Measurements from ENCODE around the gene NT5DC2.

NT5DC2 gene

DNA sequence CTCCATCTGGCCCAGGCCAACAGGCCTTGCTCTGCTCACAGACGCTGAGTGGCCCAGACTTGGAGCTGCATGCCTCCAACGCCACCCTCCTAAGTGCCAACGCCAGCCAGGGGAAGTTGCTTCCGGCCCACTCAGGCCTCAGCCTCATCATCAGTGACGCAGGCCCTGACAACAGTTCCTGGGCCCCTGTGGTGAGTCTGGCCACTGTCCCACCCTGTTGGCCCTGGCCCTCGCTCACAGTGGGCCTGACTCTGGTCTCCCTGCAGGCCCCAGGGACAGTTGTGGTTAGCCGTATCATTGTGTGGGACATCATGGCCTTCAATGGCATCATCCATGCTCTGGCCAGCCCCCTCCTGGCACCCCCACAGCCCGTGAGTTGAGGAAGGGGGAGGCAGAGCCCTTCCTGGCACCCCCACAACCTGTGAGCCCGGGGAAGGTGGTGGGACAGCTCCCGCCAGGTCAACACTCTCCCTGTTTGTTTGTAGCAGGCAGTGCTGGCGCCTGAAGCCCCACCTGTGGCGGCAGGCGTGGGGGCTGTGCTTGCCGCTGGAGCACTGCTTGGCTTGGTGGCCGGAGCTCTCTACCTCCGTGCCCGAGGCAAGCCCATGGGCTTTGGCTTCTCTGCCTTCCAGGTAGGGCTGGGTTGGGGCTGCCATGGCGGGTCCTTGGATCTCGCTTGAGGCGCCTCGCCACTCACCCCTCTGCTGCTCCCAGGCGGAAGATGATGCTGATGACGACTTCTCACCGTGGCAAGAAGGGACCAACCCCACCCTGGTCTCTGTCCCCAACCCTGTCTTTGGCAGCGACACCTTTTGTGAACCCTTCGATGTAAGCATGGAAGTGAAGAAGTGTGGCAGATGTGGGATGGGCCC, 10.0 kb downstream of the NT5DC2 start:
- Histone ChIP-seq H3K27me3 (ENCODE audit: control insufficient read depth, insufficient read depth, low read length) (no peaks in the 10 kb centered on the region), H3K4me1 (ENCODE audit: control insufficient read depth, insufficient read depth, low read length) (no peaks in the 10 kb centered on the region), H3K27ac (ENCODE audit: low read depth, low read length) (no peak overlapping the region), H3K9me3 (ENCODE audit: control insufficient read depth, insufficient read depth, low read length) (no peaks in the 10 kb centered on the region), H3K36me3 (ENCODE audit: control insufficient read depth, insufficient read depth, low read length) (peaks cover 54% of the 10 kb centered on the region), H3K9ac (ENCODE audit: low read depth, low read length) (no peak overlapping the region), H3K4me3 (ENCODE audit: low read depth, low read length) (no peak overlapping the region)

- H3K9ac ChIP-seq (ENCODE audit: low read depth, low read length) = no peak overlapping the region
- no peak overlapping the region for H3K27ac ChIP-seq (ENCODE audit: low read depth, low read length)
- peaks cover 45% of the 10 kb centered on the region for H3K36me3 ChIP-seq (ENCODE audit: control insufficient read depth, insufficient read depth, low read length)
- no peaks in the 10 kb centered on the region for H3K4me1 ChIP-seq (ENCODE audit: control insufficient read depth, insufficient read depth, low read length)
- peaks cover 7% of the 10 kb centered on the region; the same call in 1 of the 2 replicates for H3K27me3 ChIP-seq (ENCODE audit: control insufficient read depth, insufficient read depth, low read length)
- no peaks in the 10 kb centered on the region for H3K9me3 ChIP-seq (ENCODE audit: control insufficient read depth, insufficient read depth, low read length)
- no peak overlapping the region for H3K4me3 ChIP-seq (ENCODE audit: low read depth, low read length)
These were observed 10.9 kb downstream of the NT5DC2 start for GRCh38 chr3:52522651-52523251.

DNA sequence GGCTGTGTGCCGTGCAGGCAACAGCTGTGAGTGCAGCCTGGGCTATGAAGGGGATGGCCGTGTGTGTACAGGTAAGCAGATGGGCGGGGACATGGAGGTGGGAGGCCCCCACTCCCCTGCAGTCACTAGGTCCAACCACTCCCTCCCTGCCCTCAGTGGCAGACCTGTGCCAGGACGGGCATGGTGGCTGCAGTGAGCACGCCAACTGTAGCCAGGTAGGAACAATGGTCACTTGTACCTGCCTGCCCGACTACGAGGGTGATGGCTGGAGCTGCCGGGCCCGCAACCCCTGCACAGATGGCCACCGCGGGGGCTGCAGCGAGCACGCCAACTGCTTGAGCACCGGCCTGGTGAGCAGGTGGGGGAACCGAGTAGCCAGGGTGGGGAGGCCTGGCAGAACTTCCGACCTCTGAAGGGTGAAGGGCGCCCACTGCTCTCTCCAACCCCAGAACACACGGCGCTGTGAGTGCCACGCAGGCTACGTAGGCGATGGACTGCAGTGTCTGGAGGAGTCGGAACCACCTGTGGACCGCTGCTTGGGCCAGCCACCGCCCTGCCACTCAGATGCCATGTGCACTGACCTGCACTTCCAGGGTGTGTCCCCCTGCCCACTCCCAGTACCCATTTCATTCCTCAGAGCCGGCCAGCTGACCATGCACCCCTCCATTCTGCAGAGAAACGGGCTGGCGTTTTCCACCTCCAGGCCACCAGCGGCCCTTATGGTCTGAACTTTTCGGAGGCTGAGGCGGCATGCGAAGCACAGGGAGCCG, 11.6 kb downstream of the NT5DC2 start:
- H3K27ac ChIP-seq (ENCODE audit: low read depth, low read length) = no peak overlapping the region
- no peak overlapping the region for H3K9ac ChIP-seq (ENCODE audit: low read depth, low read length)
- no peaks in the 10 kb centered on the region for H3K9me3 ChIP-seq (ENCODE audit: control insufficient read depth, insufficient read depth, low read length)
- H3K4me3 ChIP-seq (ENCODE audit: low read depth, low read length) = no peak overlapping the region
- peaks cover 8% of the 10 kb centered on the region; the same call in 1 of the 2 replicates for H3K27me3 ChIP-seq (ENCODE audit: control insufficient read depth, insufficient read depth, low read length)
- H3K4me1 ChIP-seq (ENCODE audit: control insufficient read depth, insufficient read depth, low read length) = no peaks in the 10 kb centered on the region
- peaks cover 38% of the 10 kb centered on the region for H3K36me3 ChIP-seq (ENCODE audit: control insufficient read depth, insufficient read depth, low read length)

DNA sequence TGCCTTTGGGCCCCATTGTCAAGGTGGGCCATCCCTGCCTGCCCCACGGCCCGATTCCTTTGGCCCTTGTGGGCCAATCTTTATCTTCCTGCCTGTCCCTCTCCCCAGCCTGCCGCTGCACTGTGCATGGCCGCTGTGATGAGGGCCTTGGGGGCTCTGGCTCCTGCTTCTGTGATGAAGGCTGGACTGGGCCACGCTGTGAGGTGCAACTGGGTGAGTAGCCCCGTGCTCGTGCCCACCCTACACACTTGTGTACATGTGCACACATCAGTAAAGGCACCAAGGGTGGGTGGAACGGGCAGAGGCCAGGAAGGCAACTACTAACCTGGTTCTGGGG, 12.2 kb downstream of the NT5DC2 start:
- Histone ChIP-seq H3K9me3 (ENCODE audit: control insufficient read depth, insufficient read depth, low read length) (no peaks in the 10 kb centered on the region), H3K27ac (ENCODE audit: low read depth, low read length) (no peak overlapping the region), H3K27me3 (ENCODE audit: control insufficient read depth, insufficient read depth, low read length) (peaks cover 8% of the 10 kb centered on the region; the same call in 1 of the 2 replicates), H3K9ac (ENCODE audit: low read depth, low read length) (no peak overlapping the region), H3K4me1 (ENCODE audit: control insufficient read depth, insufficient read depth, low read length) (no peaks in the 10 kb centered on the region), H3K36me3 (ENCODE audit: control insufficient read depth, insufficient read depth, low read length) (peaks cover 32% of the 10 kb centered on the region), H3K4me3 (ENCODE audit: low read depth, low read length) (no peak overlapping the region)

DNA sequence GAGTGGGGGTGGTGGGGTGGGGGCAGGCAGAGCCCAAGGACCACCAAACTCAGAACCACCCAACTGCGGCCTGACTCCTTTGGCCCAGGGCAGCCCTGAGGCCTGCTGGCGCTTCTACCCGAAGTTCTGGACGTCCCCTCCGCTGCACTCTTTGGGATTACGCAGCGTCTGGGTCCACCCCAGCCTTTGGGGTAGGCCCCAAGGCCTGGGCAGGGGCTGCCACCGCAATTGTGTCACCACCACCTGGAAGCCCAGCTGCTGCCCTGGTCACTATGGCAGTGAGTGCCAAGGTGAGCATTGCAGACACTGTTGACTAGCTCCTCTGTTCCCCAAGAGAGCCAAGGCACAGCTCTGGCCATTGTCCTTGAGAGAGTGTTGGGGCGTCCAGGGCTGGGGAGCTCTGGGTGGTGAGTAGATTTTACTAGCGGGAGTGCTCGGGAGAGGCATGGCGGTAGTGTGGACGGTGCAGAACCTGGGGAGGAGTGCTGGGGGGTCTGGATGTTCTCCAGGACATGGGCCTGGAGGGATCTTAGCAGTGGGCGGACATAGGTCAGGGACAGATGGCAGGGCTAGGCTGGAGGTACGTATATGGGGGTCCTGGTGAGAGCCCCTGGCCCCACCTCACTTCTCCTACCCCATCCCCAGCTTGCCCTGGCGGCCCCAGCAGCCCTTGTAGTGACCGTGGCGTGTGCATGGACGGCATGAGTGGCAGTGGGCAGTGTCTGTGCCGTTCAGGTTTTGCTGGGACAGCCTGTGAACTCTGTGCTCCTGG, 12.8 kb downstream of the NT5DC2 start:
- Histone ChIP-seq H3K27me3 (ENCODE audit: control insufficient read depth, insufficient read depth, low read length) (peaks cover 8% of the 10 kb centered on the region; the same call in 1 of the 2 replicates), H3K9ac (ENCODE audit: low read depth, low read length) (no peak overlapping the region), H3K9me3 (ENCODE audit: control insufficient read depth, insufficient read depth, low read length) (no peaks in the 10 kb centered on the region), H3K36me3 (ENCODE audit: control insufficient read depth, insufficient read depth, low read length) (peaks cover 27% of the 10 kb centered on the region), H3K27ac (ENCODE audit: low read depth, low read length) (no peak overlapping the region), H3K4me3 (ENCODE audit: low read depth, low read length) (no peak overlapping the region), H3K4me1 (ENCODE audit: control insufficient read depth, insufficient read depth, low read length) (no peaks in the 10 kb centered on the region)

- no peaks in the 10 kb centered on the region for H3K4me1 ChIP-seq (ENCODE audit: control insufficient read depth, insufficient read depth, low read length)
- H3K27me3 ChIP-seq (ENCODE audit: control insufficient read depth, insufficient read depth, low read length) = peaks cover 8% of the 10 kb centered on the region; the same call in 1 of the 2 replicates
- peaks cover 20% of the 10 kb centered on the region for H3K36me3 ChIP-seq (ENCODE audit: control insufficient read depth, insufficient read depth, low read length)
- H3K4me3 ChIP-seq (ENCODE audit: low read depth, low read length) = no peak overlapping the region
- H3K27ac ChIP-seq (ENCODE audit: low read depth, low read length) = no peak overlapping the region
- H3K9me3 ChIP-seq (ENCODE audit: control insufficient read depth, insufficient read depth, low read length) = no peaks in the 10 kb centered on the region
- H3K9ac ChIP-seq (ENCODE audit: low read depth, low read length) = no peak overlapping the region
These were observed 13.5 kb downstream of the NT5DC2 start for GRCh38 chr3:52520141-52520667.

GRCh38 chr3:52519445-52520140, 14.1 kb downstream of the NT5DC2 start:
- Histone ChIP-seq H3K9me3 (ENCODE audit: control insufficient read depth, insufficient read depth, low read length) (no peaks in the 10 kb centered on the region), H3K4me3 (ENCODE audit: low read depth, low read length) (no peak overlapping the region; the same call in 1 of the 2 replicates), H3K9ac (ENCODE audit: low read depth, low read length) (no peak overlapping the region), H3K27ac (ENCODE audit: low read depth, low read length) (no peak overlapping the region), H3K27me3 (ENCODE audit: control insufficient read depth, insufficient read depth, low read length) (peaks cover 8% of the 10 kb centered on the region; the same call in 1 of the 2 replicates), H3K4me1 (ENCODE audit: control insufficient read depth, insufficient read depth, low read length) (no peaks in the 10 kb centered on the region), H3K36me3 (ENCODE audit: control insufficient read depth, insufficient read depth, low read length) (peaks cover 15% of the 10 kb centered on the region)

- Histone ChIP-seq H3K27ac (ENCODE audit: low read depth, low read length) (no peak overlapping the region), H3K27me3 (ENCODE audit: control insufficient read depth, insufficient read depth, low read length) (peaks cover 8% of the 10 kb centered on the region; the same call in 1 of the 2 replicates), H3K36me3 (ENCODE audit: control insufficient read depth, insufficient read depth, low read length) (peaks cover 8% of the 10 kb centered on the region), H3K9ac (ENCODE audit: low read depth, low read length) (no peak overlapping the region), H3K4me1 (ENCODE audit: control insufficient read depth, insufficient read depth, low read length) (no peaks in the 10 kb centered on the region), H3K9me3 (ENCODE audit: control insufficient read depth, insufficient read depth, low read length) (no peaks in the 10 kb centered on the region), H3K4me3 (ENCODE audit: low read depth, low read length) (peak overlapping the region; percentile 43; the same call in 1 of the 2 replicates)
These were observed 14.8 kb downstream of the NT5DC2 start for GRCh38 chr3:52518723-52519444.

GRCh38 chr3:52517796-52518722, 15.6 kb downstream of the NT5DC2 start:
- no peaks in the 10 kb centered on the region for H3K9me3 ChIP-seq (ENCODE audit: control insufficient read depth, insufficient read depth, low read length)
- no peak overlapping the region for H3K9ac ChIP-seq (ENCODE audit: low read depth, low read length)
- peaks cover under 1% of the 10 kb centered on the region; the same call in 1 of the 2 replicates for H3K36me3 ChIP-seq (ENCODE audit: control insufficient read depth, insufficient read depth, low read length)
- no peak overlapping the region for H3K27ac ChIP-seq (ENCODE audit: low read depth, low read length)
- H3K4me3 ChIP-seq (ENCODE audit: low read depth, low read length) = peak overlapping the region; percentile 43; the same call in 1 of the 2 replicates
- peaks cover 8% of the 10 kb centered on the region; the same call in 1 of the 2 replicates for H3K27me3 ChIP-seq (ENCODE audit: control insufficient read depth, insufficient read depth, low read length)
- no peaks in the 10 kb centered on the region for H3K4me1 ChIP-seq (ENCODE audit: control insufficient read depth, insufficient read depth, low read length)
